Vagina (tissue), 2 donors: ENCODE results near the gene AKR1B1.

ENCODE experiments used
- POLR2A ChIP-seq, 2 donors: fragments of 450-650 bp; IDR thresholded peaks; one replicate each; pipeline ENCODE4 v1.6.1; 2017; ENCODE audit warnings: antibody characterized with exemption in 2 of 2, mild to moderate bottlenecking in 2 of 2, moderate library complexity in 2 of 2
- POLR2AphosphoS5 ChIP-seq, 2 donors: sonication (generic); formaldehyde crosslinking; IDR thresholded peaks; one replicate each; pipeline ENCODE4 v1.9.0; 2017; ENCODE audit warnings: antibody characterized with exemption in 2 of 2, mild to moderate bottlenecking in 2 of 2, low read depth in 1 of 2; ENCODE audit not compliant: insufficient read depth in 1 of 2
- TF ChIP-seq, protein P1 (sequence below), 3 experiments: fragments of 450-650 bp in 2 of 3; fragments of 200-600 bp in 1 of 3; sonication (generic) in 1 of 3; IDR thresholded peaks; one replicate each; pipeline ENCODE4 v1.5.1; 2017 to 2019; ENCODE audit warnings: antibody characterized with exemption in 3 of 3, mild to moderate bottlenecking in 2 of 3, moderate library complexity in 2 of 3

DNA sequence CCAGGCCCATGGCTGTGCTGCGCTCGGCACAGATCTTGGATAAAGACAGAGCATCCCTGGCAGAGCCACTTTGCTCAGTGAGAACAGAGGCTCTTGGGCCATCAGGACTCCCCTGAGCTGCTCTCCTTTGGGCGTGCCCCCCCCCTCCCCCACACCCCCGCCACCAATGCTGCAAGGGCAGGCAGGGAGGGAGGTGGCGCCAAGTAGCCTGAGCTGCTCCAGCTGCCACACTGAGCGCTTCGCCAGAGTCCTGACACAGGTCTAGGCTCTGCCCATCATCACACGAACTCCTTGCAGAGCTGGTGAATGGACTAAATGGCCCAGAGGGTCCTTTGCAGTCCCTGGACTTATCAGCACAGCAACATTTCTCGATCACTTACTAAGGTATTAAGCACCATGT, 12.5 kb downstream of the AKR1B1 start:
- TF ChIP-seq, protein P1, sequence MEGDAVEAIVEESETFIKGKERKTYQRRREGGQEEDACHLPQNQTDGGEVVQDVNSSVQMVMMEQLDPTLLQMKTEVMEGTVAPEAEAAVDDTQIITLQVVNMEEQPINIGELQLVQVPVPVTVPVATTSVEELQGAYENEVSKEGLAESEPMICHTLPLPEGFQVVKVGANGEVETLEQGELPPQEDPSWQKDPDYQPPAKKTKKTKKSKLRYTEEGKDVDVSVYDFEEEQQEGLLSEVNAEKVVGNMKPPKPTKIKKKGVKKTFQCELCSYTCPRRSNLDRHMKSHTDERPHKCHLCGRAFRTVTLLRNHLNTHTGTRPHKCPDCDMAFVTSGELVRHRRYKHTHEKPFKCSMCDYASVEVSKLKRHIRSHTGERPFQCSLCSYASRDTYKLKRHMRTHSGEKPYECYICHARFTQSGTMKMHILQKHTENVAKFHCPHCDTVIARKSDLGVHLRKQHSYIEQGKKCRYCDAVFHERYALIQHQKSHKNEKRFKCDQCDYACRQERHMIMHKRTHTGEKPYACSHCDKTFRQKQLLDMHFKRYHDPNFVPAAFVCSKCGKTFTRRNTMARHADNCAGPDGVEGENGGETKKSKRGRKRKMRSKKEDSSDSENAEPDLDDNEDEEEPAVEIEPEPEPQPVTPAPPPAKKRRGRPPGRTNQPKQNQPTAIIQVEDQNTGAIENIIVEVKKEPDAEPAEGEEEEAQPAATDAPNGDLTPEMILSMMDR (IDR thresholded peaks at IDR 0.05): no peak
- TF ChIP-seq POLR2A (IDR thresholded peaks at IDR 0.05) (no peak), POLR2AphosphoS5 (IDR thresholded peaks at IDR 0.05; ENCODE audit: insufficient read depth in 1 of 2, low read depth in 1 of 2) (no peak)
